Umbilical cord (tissue), 2 donors: ENCODE data around the gene FUZ. TPM values are rescaled to one million over a fixed set of nuclear protein-coding genes. Genes with fewer than 3 reads are reported as not detected.
A peak's percentile ranks its signal among the peaks of the same experiment; 100 is the strongest.

Experiments
- DNase-seq: peaks from one replicate; pipeline ENCODE4 v3.0.0-alpha.2; 2015; ENCODE audit warnings: low spot score
- total RNA-seq: library from RNA; depleted of rRNA; stranded (reverse); fragments of >200 nt; gene quantifications from one replicate; pipeline ENCODE4 v1.2.3, GENCODE V29; 2014; ENCODE audit warnings: low replicate concordance; ENCODE audit not compliant: insufficient read depth

Gene FUZ
- total RNA-seq, 1 donor from 2014 or later = 10.8 TPM

GRCh38 chr19:49807058-49807903 is 5.8 kb downstream of the FUZ start:
- DNase-seq = no peak

DNA sequence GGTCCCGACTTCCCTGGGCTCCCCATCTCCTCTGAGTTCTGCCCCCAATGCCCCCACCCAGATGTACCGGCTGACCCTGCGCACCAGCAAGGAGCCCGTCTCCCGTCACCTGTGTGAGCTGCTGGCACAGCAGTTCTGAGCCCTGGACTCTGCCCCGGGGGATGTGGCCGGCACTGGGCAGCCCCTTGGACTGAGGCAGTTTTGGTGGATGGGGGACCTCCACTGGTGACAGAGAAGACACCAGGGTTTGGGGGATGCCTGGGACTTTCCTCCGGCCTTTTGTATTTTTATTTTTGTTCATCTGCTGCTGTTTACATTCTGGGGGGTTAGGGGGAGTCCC is 6.5 kb downstream of the FUZ start:
- no peak for DNase-seq

DNA sequence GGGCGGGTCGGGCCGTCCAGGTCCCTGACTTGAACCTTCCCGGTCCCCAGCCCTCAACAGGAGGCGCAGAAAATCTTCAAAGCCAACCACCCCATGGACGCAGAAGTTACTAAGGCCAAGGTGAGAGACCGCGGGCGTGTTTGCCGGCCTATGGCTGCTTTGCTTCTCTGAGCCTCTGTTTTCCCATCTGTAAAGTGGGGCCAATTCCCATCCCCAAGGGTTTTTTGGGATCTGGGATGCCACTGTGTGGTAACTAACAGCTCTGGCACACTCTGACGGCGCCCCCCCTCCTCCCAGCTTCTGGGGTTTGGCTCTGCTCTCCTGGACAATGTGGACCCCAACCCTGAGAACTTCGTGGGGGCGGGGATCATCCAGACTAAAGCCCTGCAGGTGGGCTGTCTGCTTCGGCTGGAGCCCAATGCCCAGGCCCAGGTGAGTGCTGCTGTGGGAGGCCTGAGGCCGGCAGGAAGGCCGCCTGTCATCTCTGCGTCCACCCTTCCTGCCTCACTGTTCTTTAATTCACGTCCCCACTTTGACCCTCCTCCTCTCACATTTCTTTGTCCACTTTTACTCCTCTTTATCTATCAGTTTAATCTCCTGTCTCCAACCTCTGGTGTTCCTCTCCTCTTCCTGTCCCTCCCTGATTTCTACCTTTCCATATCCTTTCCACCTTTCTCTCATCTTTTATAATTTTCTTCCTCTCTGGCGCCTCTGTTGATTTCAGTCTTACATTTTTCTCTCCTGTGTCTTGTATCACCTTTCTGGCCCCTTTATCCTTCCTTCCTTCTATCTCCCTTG is 7.1 kb downstream of the FUZ start:
- DNase-seq = no peak

GRCh38 chr19:49803529-49803856 is 9.6 kb downstream of the FUZ start:
- DNase-seq = no peak

DNA sequence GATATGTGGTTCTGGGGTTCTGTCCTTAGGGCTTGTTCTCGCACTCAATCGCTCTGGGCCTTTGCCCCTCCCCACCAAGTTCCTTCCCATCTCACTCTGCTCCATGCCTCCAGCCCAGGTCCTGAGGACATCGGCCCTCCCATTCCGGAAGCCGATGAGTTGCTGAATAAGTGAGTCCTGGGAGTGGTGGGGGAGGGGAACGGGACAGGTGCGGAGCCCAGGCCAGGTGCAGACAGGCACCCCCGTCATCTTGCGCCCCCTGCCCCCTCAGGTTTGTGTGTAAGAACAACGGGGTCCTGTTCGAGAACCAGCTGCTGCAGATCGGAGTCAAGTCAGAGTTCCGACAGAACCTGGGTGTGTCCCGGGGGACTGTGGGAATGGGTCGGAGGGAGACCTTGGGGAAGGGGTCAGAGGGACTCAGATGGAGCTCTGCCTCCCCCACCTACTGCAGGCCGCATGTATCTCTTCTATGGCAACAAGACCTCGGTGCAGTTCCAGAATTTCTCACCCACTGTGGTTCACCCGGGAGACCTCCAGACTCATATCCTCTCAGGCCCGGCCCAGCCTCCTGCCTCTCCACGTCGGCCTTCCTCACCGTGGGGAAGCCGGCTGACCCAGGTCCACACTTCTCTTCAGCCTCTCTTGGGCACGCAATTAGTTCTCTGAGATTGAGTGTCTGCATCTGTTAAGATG is 10.1 kb downstream of the FUZ start:
- DNase-seq = no peak

- DNase-seq = peak; percentile 96
These were observed 11.0 kb downstream of the FUZ start for GRCh38 chr19:49801966-49802661.

GRCh38 chr19:49801401-49801888 is 11.6 kb downstream of the FUZ start:
- no peak for DNase-seq

GRCh38 chr19:49800771-49801170 is 12.3 kb downstream of the FUZ start:
- DNase-seq = no peak

DNA sequence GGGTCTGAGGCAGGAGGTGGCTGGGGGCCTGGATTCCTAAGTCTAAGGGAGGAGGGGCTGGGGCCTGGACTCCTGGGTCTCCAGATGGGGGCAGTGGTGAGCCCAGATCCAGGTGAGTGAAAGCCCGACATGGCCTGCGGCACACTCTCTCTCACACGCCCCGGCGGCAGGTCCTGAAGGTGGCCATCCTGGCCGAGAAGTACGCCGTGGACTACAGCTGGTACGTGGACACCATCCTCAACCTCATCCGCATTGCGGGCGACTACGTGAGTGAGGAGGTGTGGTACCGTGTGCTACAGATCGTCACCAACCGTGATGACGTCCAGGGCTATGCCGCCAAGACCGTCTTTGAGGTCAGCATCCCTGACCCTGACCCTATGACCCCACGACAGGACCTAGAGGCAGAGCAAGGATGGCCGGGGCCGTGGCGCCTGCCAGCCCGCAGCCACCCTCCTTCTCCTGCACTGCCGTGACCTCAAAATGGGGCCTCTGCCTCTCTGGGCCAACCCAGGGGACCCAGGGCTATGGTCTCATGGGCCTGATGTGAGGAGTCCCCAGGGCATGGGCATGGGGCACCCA is 13.2 kb downstream of the FUZ start:
- no peak for DNase-seq

- no peak for DNase-seq
These were observed 13.8 kb downstream of the FUZ start for GRCh38 chr19:49799271-49799797.

GRCh38 chr19:49798574-49798973 is 14.5 kb downstream of the FUZ start:
- DNase-seq = no peak

GRCh38 chr19:49795615-49796014 is 17.5 kb downstream of the FUZ start:
- no peak for DNase-seq

GRCh38 chr19:49793561-49793840 is 19.6 kb downstream of the FUZ start:
- DNase-seq = no peak

DNA sequence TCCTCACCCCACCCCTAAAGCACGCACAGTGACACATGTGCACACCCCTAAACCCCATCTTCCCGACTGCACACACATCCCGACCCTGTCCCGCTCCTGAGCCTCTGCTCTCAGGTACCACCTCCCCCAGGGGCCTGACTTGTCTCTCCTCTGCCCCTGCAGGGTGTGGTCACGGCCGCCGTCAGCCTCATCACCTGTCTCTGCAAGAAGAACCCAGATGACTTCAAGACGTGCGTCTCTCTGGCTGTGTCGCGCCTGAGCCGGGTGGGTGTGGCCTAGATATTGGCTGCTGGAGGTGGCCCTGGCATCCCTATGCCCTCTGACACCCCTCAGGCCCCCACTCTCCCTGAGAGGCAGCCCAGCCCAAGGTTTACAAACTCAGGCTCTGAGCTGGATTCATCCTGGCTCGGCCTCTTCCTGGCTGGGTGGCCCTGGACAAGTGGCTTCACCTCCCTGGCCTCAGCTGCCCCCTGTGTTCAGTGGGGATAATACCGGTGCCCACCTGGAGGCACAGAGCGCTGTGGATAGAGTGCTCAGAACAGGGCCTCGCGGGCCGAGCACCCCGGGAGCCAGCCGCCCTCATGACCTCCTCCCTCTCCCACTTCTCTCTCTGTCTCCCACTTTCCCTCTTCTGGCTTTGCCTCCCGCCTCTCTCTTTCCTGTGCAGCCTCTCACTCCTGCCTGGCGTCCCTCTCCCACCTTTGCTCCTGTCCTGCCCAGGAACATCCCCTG is 20.1 kb downstream of the FUZ start:
- no peak for DNase-seq

- DNase-seq = no peak
These were observed 21.2 kb downstream of the FUZ start for GRCh38 chr19:49791776-49792445.

DNA sequence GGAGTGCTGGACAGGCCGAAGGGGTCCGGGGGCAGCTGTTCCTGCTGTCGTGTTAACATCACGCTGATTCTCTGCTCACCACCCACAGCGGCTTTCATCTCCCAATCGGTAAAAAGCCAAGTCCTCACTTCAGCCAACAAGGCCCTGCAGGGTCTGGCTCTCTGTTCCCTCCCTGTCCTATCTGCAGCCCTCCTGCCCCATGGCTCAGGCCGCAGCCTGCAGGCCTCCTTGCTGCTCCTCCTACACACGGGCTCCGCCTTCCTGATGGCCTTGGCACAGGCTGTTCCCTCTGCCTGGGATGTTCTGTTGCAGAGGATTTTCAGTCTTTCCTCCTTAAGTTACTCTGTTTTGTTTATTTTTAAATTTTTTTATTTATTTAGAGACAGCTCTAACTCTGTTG is 22.2 kb downstream of the FUZ start:
- DNase-seq = no peak

GRCh38 chr19:49788857-49789256 is 24.2 kb downstream of the FUZ start:
- no peak for DNase-seq

GRCh38 chr19:49787746-49788145 is 25.3 kb downstream of the FUZ start:
- no peak for DNase-seq

DNA sequence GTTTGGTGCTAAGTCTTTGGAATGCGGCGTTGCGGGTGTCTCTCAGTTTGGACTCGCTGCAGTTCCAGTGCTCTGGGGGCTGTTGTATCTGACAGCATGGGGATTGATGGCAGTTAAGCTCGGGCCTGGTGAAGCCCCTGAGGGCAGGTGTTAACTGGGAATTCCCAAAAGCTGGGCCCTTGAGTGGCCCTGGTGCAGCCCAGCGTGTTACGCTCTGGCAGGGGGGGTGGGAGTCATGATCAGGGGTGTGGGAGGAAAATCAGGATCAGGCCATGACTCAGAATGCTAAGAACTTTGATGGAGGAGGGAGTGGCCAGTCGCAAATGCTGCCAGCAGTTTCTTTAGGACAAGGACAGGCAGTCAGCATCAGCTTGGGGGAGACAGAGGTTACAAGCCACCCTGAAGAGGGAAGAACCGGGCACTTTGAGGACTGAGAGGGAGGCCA is 26.7 kb downstream of the FUZ start:
- peak; percentile 68 for DNase-seq

DNA sequence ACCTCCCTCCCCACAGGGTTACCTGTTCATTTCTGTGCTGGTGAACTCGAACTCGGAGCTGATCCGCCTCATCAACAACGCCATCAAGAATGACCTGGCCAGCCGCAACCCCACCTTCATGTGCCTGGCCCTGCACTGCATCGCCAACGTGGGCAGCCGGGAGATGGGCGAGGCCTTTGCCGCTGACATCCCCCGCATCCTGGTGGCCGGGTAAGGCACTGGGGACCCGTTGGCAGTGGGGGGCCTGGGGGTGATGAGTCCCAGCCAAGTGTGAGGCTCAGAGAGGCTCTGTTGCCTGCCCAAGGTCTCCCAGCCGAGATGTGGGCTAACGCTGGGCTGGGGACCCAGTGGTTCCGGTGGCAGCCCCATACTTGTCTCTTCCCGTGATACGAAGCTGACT is 30.6 kb downstream of the FUZ start:
- DNase-seq = no peak
